B cell (primary cell): Measurements from ENCODE around the gene SENP3. TPM values are rescaled to one million over a fixed set of nuclear protein-coding genes. Genes with fewer than 3 reads are reported as not detected.
A peak's percentile ranks its signal among the peaks of the same experiment; 100 is the strongest.

Experiments used
- ATAC-seq: fragments of 200-7000 bp; cut with Tn5 transposase; one replicate; pipeline ENCODE4 v1.10.0; 2021; ENCODE audit warnings: low read depth, mild to moderate bottlenecking, moderate number of reproducible peaks, moderate library complexity
- CTCF ChIA-PET: fragments of 350-600 bp; sonication (Branson Sonifier 250); formaldehyde crosslinking; loops from one replicate; lab custom pipeline; 2021; ENCODE audit warnings: antibody characterized with exemption, inconsistent platforms; lab: Charles Lee
- POLR2A ChIA-PET: fragments of 350-600 bp; sonication (Branson Sonifier 250); formaldehyde crosslinking; loops from one replicate; lab custom pipeline; 2021; ENCODE audit warnings: antibody characterized with exemption; lab: Charles Lee
- DNase-seq: peaks from one replicate; pipeline ENCODE4 v3.0.0; 2013
- H2AFZ ChIP-seq: 2 replicates; pipeline ENCODE4 v1.6.1; 2012; ENCODE audit warnings: mild to moderate bottlenecking, low read depth, low read length; ENCODE audit not compliant: insufficient read depth, poor library complexity, severe bottlenecking
- H3K27ac ChIP-seq, 2 donors: 1 replicate in 1 of 2; 2 replicates in 1 of 2; pipeline ENCODE4 v1.5.1; 2012 to 2013; ENCODE audit warnings: low read length in 2 of 2, mild to moderate bottlenecking in 2 of 2, moderate library complexity in 1 of 2
- H3K27me3 ChIP-seq, 4 experiments: fragments of 200-600 bp in 1 of 4; sonication (generic) in 1 of 4; replicated peaks in 1 of 4; 1 replicate in 2 of 4; 2 replicates in 2 of 4; pipeline versions ENCODE4 v1.6.1 to v1.7.0; 2013 to 2016; ENCODE audit warnings: low read length in 3 of 4, mild to moderate bottlenecking in 2 of 4, mixed read lengths in 1 of 4, moderate library complexity in 1 of 4; ENCODE audit not compliant: insufficient read depth in 4 of 4, control insufficient read depth in 3 of 4; ENCODE audit errors: control extremely low read depth in 1 of 4
- H3K36me3 ChIP-seq, 2 experiments: replicated peaks in 1 of 2; 1 replicate in 1 of 2; 2 replicates in 1 of 2; pipeline versions ENCODE4 v1.6.1 to v1.7.1; 2013; ENCODE audit warnings: low read length in 1 of 2; ENCODE audit not compliant: insufficient read depth in 2 of 2, control insufficient read depth in 1 of 2; ENCODE audit errors: control extremely low read depth in 1 of 2, extremely low read depth in 1 of 2
- H3K4me1 ChIP-seq, 2 donors: fragments of 200-600 bp in 1 of 2; sonication (generic) in 1 of 2; 1 replicate in 1 of 2; 2 replicates in 1 of 2; pipeline versions ENCODE4 v1.5.1 to v1.6.1; 2013 to 2017; ENCODE audit warnings: low read length in 2 of 2; ENCODE audit not compliant: control insufficient read depth in 2 of 2, insufficient read depth in 2 of 2
- H3K4me2 ChIP-seq: replicated peaks from 2 replicates; pipeline ENCODE3; 2012; ENCODE audit warnings: mild to moderate bottlenecking, low read depth, low read length; ENCODE audit not compliant: poor library complexity, severe bottlenecking
- H3K4me3 ChIP-seq, 5 experiments: fragments of 200-600 bp in 1 of 5; sonication (generic) in 1 of 5; 1 replicate in 3 of 5; 2 replicates in 2 of 5; pipeline versions ENCODE4 v1.5.1 to v1.7.0; 2011 to 2016; ENCODE audit warnings: low read length in 4 of 5, mild to moderate bottlenecking in 4 of 5, low read depth in 2 of 5, control low read depth in 1 of 5, moderate library complexity in 1 of 5; ENCODE audit not compliant: insufficient read depth in 1 of 5; ENCODE audit errors: control extremely low read depth in 1 of 5, extremely low read depth in 1 of 5
- H3K79me2 ChIP-seq: fragments of 200-600 bp; sonication (generic); one replicate; pipeline ENCODE4 v1.6.0; 2016; ENCODE audit warnings: low read length; ENCODE audit not compliant: control insufficient read depth, insufficient read depth
- H3K9ac ChIP-seq: fragments of 200-600 bp; sonication (generic); 2 replicates; pipeline ENCODE4 v1.6.1; 2017; ENCODE audit warnings: mild to moderate bottlenecking, low read length, moderate library complexity
- H3K9me3 ChIP-seq, 3 donors: one replicate each; pipeline versions ENCODE4 v1.6.1 to v1.7.1; 2013; ENCODE audit warnings: low read length in 2 of 3; ENCODE audit not compliant: control insufficient read depth in 2 of 3, insufficient read depth in 1 of 3; ENCODE audit errors: control extremely low read depth in 1 of 3
- H4K20me1 ChIP-seq: 2 replicates; pipeline ENCODE4 v1.6.0; 2012; ENCODE audit warnings: mild to moderate bottlenecking, low read length; ENCODE audit not compliant: insufficient read depth, control insufficient read depth, poor library complexity, severe bottlenecking
- H3K27ac Mint-ChIP-seq: one replicate; pipeline ENCODE4 v1.8.0; 2021; ENCODE audit warnings: mixed read lengths
- H3K27me3 Mint-ChIP-seq: one replicate; pipeline ENCODE4 v1.8.0; 2021; ENCODE audit warnings: mixed read lengths
- H3K4me1 Mint-ChIP-seq: one replicate; pipeline ENCODE4 v1.8.0; 2021; ENCODE audit warnings: mixed read lengths
- H3K4me3 Mint-ChIP-seq: one replicate; pipeline ENCODE4 v1.8.0; 2021; ENCODE audit warnings: mixed read lengths
- H3K9me3 Mint-ChIP-seq: one replicate; pipeline ENCODE4 v1.8.0; 2022; ENCODE audit warnings: mixed read lengths; ENCODE audit not compliant: insufficient read depth
- EZH2 ChIP-seq: IDR thresholded peaks from 2 replicates; pipeline ENCODE4 v1.6.1; 2012; ENCODE audit warnings: borderline replicate concordance, low read depth, mild to moderate bottlenecking, moderate library complexity, low read length; ENCODE audit not compliant: insufficient read depth, poor library complexity, severe bottlenecking
- WGBS: methylation state at CpG from one replicate; pipeline ENCODE4 v1.1.5; 2013; ENCODE audit warnings: missing lambda C conversion rate; ENCODE audit not compliant: insufficient coverage; 5-methylcytosine and 5-hydroxymethylcytosine counted together
- intact Hi-C: fragments of 100-400 bp; cut with micrococcal nuclease; formaldehyde crosslinking; loops from one replicate; pipeline ENCODE4 v1.10.0; 2022
- polyA plus RNA-seq: library from polyadenylated mRNA; depleted of rRNA; stranded (reverse); fragments of >200 nt; gene quantifications from 2 replicates; pipeline ENCODE4 v1.2.3, GENCODE V29; 2012
- total RNA-seq, 2 donors: library from RNA; stranded (reverse); fragments of 120-200 nt in 1 of 2; gene quantifications; 1 replicate in 1 of 2; 2 replicates in 1 of 2; pipeline versions ENCODE4 v1.2.3 to v1.2.4, GENCODE V29; 2013 to 2022
- TF ChIP-seq, protein P1 (sequence below): fragments of 200-600 bp; IDR thresholded peaks from one replicate; pipeline ENCODE4 v1.8.0; 2022; ENCODE audit warnings: antibody characterized with exemption, mild to moderate bottlenecking

Gene SENP3
- total and polyA plus RNA-seq, 2 donors (not counting 1 experiment from before 2014, with no cell fraction given) = 45.1 to 57.1 TPM

DNA sequence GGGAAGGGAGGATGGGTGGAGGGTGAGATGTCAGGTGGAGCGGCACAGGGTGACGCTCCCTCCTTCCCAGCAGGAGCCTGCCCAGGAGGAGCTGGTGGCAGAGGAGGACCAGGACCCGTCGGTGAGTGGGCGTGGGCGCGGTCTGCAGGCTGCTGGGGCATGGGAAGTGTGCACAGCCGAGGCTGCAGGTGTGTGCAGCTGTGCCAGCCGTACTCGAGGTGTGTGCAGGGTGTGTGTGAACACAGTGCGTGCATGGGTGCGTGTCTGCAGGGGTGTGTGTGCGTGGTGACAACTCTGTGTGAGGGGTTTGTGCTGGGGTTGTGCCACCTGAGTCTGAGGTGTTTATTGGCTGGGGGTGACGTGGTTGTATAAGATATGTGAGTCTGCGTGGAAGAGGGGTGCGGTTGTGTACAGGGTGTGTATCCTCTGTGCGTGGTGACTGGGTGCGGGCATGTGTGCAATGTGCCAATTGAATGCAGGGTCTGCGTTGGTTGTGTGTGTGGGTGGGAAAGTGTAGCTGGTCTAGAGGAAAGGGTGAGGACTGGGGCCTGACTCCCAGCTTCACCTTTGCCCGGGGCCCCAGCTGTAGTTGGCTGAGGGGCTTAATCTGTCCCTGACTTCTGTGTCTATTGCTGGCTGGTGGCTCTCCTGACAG, 12.2 kb upstream of the SENP3 start:
- Mint-ChIP-seq H3K27me3 (no peaks in the 10 kb centered on the region), H3K4me1 (peaks cover 45% of the 10 kb centered on the region), H3K4me3 (peak overlapping the region; percentile 85), H3K27ac (peak overlapping the region; percentile 91), H3K9me3 (no peaks in the 10 kb centered on the region)
- TF ChIP-seq EZH2 = no peak
- TF ChIP-seq, protein P1, sequence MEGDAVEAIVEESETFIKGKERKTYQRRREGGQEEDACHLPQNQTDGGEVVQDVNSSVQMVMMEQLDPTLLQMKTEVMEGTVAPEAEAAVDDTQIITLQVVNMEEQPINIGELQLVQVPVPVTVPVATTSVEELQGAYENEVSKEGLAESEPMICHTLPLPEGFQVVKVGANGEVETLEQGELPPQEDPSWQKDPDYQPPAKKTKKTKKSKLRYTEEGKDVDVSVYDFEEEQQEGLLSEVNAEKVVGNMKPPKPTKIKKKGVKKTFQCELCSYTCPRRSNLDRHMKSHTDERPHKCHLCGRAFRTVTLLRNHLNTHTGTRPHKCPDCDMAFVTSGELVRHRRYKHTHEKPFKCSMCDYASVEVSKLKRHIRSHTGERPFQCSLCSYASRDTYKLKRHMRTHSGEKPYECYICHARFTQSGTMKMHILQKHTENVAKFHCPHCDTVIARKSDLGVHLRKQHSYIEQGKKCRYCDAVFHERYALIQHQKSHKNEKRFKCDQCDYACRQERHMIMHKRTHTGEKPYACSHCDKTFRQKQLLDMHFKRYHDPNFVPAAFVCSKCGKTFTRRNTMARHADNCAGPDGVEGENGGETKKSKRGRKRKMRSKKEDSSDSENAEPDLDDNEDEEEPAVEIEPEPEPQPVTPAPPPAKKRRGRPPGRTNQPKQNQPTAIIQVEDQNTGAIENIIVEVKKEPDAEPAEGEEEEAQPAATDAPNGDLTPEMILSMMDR = no peak
- no peaks in the 10 kb centered on the region for H3K36me3 ChIP-seq
- no peaks in the 10 kb centered on the region for H4K20me1 ChIP-seq
- no peaks in the 10 kb centered on the region for H3K27me3 ChIP-seq
- H3K79me2 ChIP-seq = peaks cover 5% of the 10 kb centered on the region
- H3K4me3 ChIP-seq = peak overlapping the region in 4 of 5 experiments; percentile 59 to 73 (median 72)
- peak overlapping the region; percentile 85 for H2AFZ ChIP-seq
- peak; percentile 62 for DNase-seq
- peak overlapping the region; percentile 54 to 92 for H3K27ac ChIP-seq
- ATAC-seq = peak; percentile 18
- intact Hi-C loops = no loop called here
- peak overlapping the region; percentile 74 for H3K9ac ChIP-seq
- peaks cover 39 to 57% of the 10 kb centered on the region in 2 donors for H3K4me1 ChIP-seq
- WGBS = 27% methylated on average over 20 of the region's 20 CpGs
- POLR2A ChIA-PET = interaction anchor here (0.6 to 1.3 kb wide), 7 partner anchors 9 to 570 kb away, joined by 3 to 6 read pairs (median 4); partner anchors contain the start of genes POLR2A, TNFSF13 and TP53
- CTCF ChIA-PET = interaction anchor here (0.5 to 25.0 kb wide), 4 partner anchors 10 to 313 kb away, joined by 5 to 666 read pairs (median 66); partner anchors contain the start of genes SENP3 and TNFSF13
- H3K9me3 ChIP-seq = no peaks in the 10 kb centered on the region
- peak overlapping the region; percentile 90 for H3K4me2 ChIP-seq

GRCh38 chr17:7550344-7550743, 11.4 kb upstream of the SENP3 start:
- Mint-ChIP-seq H3K27ac (peak overlapping the region; percentile 91), H3K4me3 (peak overlapping the region; percentile 85), H3K27me3 (no peaks in the 10 kb centered on the region), H3K9me3 (no peaks in the 10 kb centered on the region), H3K4me1 (peaks cover 49% of the 10 kb centered on the region)
- POLR2A ChIA-PET = interaction anchor here (0.6 to 1.3 kb wide), 3 partner anchors 8 to 570 kb away, joined by 3 to 4 read pairs (median 3); partner anchors contain the start of genes TNFSF13 and TP53
- intact Hi-C loops = no loop called here
- 95% methylated on average over 4 of the region's 6 CpGs for WGBS
- H3K27me3 ChIP-seq = no peaks in the 10 kb centered on the region
- H4K20me1 ChIP-seq = no peaks in the 10 kb centered on the region
- peaks cover 39 to 57% of the 10 kb centered on the region in 2 donors for H3K4me1 ChIP-seq
- no peak overlapping the region for H3K4me3 ChIP-seq
- DNase-seq (no peak), ATAC-seq (no peak)
- TF ChIP-seq, protein P1 = no peak
- no peak for TF ChIP-seq EZH2
- H3K9ac ChIP-seq = no peak overlapping the region
- no peaks in the 10 kb centered on the region for H3K9me3 ChIP-seq
- peaks cover 5% of the 10 kb centered on the region for H3K79me2 ChIP-seq
- H3K27ac ChIP-seq = peak overlapping the region; percentile 54 to 92
- CTCF ChIA-PET = interaction anchor here (0.5 to 25.0 kb wide), 4 partner anchors 9 to 312 kb away, joined by 5 to 666 read pairs (median 66); partner anchors contain the start of genes SENP3 and TNFSF13
- no peak overlapping the region for H2AFZ ChIP-seq
- H3K4me2 ChIP-seq = no peak overlapping the region
- H3K36me3 ChIP-seq = no peaks in the 10 kb centered on the region
